GM12872 (cell line): ENCODE results near the gene ZNF598.

Experiments
- TF ChIP-seq, protein P1 (sequence below): IDR thresholded peaks from 3 replicates; pipeline ENCODE4 v1.5.1; 2011; ENCODE audit warnings: low read depth, mild to moderate bottlenecking, low read length, moderate library complexity; ENCODE audit not compliant: insufficient read depth

Gene ZNF598

DNA sequence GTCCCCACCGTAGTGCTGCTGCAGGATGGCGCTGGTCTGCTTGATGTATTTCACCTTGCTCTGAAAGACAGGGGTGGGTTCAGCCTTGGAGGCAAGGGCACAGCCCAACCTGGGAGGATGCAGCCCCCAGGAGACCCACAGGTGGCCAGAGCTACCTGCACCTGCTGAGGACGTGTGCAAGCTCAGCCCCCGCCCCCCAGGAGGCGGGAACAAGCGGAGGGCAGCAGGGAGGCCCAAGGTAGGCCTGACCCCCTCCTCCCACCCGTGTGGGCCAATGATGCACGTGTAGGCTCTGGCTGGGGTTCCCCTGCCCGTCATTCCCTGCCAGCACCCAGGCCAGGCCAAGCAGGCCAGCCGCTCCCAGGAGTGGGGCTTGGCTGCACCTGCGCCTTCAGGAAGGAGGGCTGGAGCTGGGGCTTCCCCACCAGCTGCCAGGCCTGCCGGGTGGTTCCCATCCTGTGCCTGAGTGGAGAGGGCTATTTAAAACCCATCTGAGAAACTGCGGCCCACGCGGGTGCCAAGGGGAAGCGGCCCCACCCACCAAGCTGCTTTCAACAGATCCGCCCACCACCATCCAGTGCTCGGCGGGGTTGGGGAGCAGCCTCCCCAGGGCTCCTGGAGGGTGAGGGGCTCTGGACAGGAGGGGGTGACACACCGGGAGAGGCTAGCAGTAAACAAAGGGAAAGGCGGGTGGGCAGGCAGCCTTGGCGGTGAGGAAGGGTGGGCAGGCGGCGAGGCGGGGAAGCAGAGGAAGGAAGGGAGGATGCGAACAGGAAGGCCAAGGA, 34.2 kb upstream of the ZNF598 start:
- TF ChIP-seq, protein P1, sequence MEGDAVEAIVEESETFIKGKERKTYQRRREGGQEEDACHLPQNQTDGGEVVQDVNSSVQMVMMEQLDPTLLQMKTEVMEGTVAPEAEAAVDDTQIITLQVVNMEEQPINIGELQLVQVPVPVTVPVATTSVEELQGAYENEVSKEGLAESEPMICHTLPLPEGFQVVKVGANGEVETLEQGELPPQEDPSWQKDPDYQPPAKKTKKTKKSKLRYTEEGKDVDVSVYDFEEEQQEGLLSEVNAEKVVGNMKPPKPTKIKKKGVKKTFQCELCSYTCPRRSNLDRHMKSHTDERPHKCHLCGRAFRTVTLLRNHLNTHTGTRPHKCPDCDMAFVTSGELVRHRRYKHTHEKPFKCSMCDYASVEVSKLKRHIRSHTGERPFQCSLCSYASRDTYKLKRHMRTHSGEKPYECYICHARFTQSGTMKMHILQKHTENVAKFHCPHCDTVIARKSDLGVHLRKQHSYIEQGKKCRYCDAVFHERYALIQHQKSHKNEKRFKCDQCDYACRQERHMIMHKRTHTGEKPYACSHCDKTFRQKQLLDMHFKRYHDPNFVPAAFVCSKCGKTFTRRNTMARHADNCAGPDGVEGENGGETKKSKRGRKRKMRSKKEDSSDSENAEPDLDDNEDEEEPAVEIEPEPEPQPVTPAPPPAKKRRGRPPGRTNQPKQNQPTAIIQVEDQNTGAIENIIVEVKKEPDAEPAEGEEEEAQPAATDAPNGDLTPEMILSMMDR, result no peak

GRCh38 chr16:2042986-2043666, 33.5 kb upstream of the ZNF598 start:
- TF ChIP-seq, protein P1, result no peak

- TF ChIP-seq, protein P1, result no peak
These were observed 32.8 kb upstream of the ZNF598 start for GRCh38 chr16:2042171-2042985.

GRCh38 chr16:2040787-2041522, 31.3 kb upstream of the ZNF598 start:
- TF ChIP-seq, protein P1, result no peak

DNA sequence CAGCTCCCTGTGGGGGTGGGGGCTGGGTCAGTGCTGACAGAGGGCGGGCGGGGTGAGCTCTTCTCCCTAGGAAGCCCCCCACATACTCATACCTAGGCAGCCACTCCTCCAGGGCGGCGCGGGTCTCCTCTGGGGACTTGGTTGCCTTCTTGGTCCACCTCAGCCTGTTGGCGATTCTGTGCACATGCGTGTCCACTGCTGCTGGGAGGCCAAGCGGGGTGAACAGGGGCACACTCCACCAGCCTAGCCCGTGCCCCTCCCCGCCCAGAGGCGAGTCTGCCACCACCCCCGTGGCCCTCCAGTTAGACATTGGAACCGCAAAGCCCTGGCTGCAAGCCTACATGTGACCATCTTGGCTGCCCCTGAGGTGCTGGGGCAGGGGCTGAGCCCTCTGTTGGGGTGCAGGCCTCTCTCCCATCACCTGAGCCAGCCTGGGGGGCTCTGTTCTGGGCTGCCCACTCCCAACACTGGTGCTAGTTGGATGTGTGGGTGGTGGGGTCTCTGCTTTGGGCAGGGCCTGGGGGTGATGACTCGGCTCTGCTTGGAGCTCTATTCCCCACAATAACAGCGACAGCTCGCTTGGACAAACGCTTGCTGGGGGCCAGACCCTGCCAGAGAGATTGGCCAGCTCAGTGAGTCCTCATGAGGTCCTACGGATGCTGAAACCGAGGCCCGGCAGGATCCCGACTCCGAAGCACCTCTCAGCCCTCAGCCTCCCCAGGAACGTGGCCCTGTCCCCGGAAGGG, 30.6 kb upstream of the ZNF598 start:
- TF ChIP-seq, protein P1, result no peak

DNA sequence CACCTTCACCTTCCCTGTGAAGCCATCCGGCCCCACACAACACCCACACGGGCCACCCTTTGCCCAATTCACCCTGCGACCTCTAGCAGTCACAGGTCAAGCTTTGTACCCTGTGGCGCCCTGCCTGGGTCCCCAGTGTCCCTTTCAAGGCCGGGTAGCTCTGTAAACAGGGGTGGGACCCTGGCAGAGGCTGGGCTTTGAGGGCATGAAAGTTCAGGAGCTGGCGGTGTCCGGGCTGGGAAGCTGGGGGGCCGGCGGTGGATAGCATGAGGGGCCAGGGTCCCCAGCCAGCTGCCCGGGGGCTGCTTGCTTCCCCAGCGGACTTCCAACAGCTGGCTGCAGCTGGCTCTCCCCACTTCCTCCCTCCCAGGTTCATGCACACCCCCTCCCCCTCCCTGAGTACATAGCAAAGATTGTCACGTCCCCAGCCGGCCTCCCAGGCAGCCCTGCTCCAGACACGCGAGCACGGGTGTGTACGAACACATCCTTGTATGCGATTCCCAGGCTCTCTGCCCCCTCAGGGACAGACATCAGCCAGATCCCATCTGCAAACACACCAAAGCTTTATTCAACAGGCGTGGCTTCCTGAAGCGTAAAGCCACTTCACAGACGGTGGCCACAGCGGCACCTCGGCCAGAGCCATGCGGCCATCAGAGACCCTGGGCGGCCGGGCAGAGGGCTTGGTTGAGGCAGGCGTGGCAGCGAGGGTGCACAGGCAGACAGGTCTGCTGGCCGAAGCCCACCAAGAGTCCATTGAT, 29.8 kb upstream of the ZNF598 start:
- TF ChIP-seq, protein P1, result no peak
